Activated CD4-positive, alpha-beta T cell treated with anti-CD3 and anti-CD28 coated beads, Interleukin-2, Interleukin-4, amounts not matched to agents 100 ng/mL and 50 ng/mL, durations not matched to agents 16 hours and 8 hours (primary cell): Measurements from ENCODE around the gene RHOB.
A peak's percentile ranks its signal among the peaks of the same experiment; 100 is the strongest.
"Not testable (repeated sequence)": the region's sequence is repeated elsewhere in the genome, so short reads cannot be mapped to it uniquely, and the experiment has no call there.

ENCODE experiments used
- DNase-seq: peaks from one replicate; pipeline ENCODE4 v3.0.0-alpha.2; 2020; ENCODE audit warnings: low spot score

Gene RHOB

DNA sequence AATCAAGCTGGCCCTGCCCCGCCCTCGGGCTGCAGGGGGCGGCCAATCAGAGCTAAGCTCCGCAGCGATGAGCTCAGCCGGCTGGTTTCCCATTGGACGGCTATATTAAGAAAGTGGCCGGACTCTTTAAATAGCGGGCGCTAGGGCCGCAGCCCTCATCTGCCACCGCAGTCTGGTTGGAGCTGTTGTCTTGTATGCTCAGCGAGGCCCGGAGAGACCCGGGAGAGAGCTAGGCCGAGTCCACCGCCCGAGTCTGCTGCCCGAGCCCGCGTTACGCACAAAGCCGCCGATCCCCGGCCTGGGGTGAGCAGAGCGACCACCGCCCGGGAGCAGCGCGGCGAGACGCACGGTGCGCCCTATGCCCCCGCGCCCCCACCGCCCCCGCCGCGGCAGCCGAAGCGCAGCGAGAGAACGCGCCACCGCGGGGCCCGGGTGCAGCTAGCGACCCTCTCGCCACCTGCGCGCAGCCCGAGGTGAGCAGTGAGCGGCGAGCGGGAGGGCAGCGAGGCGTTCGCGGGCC lies at the start of gene RHOB:
Gene RHOB, plus strand, starts transcription at position 158 of the 520 bp plus-strand sequence. CDS start 392 bp downstream, outside the sequence.
- peak; percentile 93 for DNase-seq

DNA sequence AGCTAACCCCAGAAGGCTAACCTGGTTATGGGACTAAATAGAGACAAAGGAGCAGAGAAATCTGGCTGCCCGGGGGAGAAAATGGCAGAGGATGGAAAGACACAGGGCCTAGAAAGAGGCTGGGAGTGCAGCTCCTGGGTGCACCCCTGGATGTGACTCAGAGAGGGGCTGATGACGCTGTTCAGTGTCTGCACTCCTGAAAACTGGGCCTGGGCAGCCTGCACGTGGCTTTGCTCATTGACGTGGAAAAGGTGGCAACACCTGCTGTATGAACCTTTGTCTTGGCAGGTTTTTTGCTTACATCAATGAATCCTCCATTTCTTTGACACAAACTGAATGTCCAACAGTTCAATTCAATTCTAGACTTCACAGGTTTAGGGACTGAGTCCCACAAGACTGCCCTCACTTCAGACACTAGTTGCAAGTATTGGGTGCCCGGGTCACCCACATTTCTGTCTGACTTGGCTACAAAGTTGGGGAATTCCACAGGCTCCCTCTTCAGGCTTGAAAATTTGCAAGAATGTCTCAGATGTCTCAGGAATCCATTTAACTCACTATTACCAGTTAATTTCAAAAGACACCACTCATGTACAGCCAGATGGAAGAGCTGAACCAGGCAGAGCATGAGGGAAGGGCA lies 48.9 kb upstream of the RHOB start:
- DNase-seq = no peak

DNA sequence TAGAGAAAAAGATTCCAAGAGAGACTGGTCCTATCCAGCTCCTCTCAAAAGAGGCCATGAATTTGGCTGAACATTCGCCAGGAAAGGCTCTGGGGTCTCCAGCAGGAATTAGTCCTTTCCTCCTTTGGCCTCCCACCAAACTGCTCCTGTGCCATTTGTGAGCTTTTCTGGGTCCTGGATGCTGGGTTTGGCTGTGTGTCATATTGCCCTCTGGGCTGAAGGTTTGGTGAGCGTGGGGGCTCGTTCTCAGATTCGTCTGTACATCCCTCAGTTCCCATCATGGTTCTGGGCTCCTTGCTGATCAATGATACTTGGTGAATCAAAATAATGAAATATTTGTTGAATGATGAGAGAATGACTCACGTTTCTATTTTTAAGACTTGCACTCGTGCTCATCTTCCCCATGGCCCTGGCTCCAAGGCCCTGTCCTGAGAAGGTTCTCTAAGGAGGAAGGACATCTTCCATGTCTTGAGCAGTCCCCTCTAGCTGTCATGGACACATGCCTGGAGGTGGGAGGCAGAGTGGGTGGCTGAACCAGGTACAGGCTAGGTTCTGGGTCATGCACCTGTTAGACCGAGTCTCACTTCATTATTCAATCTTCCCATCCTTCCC lies 47.8 kb upstream of the RHOB start:
- no peak for DNase-seq

DNA sequence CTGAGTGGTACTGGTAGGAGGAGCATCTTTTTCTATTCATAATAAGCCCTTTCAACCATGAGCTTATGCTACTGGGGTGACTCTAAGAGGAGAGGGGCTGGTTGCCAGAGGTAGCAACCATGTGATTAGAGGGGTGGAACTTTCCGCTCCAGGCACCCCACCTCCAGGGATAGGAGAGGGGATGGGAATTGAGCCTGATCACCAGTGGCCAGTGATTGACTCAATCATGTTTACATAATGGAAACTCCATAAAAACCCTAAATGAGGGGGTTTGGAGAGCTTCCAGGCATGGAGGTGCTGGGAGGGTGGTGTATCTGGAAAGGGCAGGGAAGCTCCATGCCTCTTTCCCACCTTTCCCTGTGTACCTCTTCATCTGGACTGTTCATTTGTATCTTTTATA lies 46.6 kb upstream of the RHOB start:
- no peak for DNase-seq

DNA sequence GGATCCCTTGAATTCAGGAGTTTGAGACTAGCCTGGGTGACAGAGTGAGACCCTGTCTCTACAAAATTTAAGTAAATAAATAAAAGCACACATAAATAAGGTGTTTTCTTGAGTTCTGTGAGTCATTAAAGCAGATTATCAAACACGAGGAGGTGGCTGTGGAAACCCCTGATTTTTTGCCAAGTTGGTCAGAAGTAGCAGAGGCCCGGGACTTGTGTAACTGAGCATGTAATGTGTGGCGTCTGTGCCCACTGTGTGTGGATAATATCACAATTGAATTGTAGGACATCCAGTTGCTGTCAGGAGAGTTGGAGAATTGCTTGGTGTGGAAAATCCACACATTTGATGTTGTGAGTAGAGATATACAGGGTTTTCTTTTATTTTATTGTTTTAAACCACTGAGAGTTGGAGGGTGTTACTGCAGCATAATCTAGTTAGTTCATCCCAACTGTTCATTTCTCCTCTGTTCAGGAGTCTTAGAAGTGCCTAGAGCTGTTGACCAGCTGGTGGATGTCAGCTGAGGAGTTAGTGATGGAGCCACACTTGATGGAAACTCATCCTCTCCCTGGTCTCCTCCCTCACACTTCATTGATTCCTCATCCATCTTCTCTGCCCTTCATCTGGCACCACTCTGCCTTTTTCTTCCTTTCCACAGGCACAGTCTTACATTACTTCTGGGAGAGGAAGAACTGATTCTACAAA lies 45.9 kb upstream of the RHOB start:
- no peak for DNase-seq

DNA sequence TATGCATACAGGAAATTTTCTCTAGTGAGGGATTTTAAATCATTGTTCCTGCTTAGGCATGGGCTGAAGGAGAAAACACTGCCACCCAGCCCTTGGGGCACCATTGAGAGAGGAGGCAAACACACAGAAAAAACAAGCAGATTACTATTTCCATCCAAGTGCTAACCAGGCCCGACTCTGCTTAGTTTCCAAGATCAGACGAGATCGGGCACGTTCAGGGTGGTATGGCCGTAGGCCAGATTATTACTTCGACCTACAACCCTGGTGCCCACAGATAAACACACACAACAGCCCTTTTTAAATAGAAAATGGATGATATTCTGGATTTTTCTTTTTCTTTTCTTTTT lies 45.4 kb upstream of the RHOB start:
- no peak for DNase-seq

DNA sequence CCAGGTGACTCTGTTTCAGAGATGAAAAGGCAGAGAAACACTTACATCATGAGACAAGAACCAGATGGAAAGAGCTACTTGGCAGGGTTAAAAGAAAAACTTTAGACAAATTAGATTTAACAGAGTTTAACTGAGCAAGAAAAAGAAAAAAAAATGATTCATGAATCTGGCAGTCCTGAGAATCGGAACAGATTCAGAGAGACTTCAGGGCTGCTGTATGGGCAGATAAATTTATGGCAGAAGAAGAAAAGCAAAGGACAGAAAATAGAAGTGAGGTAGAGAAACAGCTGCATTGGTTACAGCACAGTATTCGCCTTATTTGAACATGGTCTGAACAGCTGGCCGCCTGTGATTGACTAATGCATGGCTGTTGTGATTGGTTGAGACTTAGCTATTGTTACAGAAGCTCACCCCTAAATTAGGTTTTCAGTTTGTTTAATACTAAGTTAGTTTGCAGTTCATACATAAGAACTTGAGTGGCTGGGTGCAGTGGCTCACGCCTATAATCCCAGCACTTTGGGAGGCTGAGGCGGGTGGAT lies 43.0 kb upstream of the RHOB start:
- DNase-seq = no peak

DNA sequence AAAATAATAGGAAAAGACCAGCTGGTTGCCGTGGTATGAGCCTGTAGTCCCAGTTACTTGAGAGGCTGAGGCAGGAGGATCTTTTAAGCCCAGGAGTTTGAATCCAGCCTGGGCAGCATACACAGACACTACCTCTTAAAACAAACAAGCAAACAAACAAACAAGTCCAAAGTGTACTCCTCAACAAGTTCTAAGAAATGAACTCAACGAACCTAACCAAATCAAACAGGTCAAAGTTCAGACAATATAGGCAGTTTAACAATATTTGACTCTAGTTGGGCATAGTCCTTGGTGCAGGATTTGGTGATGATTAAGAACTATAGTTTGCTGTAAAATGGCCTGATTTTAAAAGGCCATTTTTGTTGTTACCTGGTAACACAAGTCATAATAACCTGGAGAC lies 41.9 kb upstream of the RHOB start:
- DNase-seq = no peak

DNA sequence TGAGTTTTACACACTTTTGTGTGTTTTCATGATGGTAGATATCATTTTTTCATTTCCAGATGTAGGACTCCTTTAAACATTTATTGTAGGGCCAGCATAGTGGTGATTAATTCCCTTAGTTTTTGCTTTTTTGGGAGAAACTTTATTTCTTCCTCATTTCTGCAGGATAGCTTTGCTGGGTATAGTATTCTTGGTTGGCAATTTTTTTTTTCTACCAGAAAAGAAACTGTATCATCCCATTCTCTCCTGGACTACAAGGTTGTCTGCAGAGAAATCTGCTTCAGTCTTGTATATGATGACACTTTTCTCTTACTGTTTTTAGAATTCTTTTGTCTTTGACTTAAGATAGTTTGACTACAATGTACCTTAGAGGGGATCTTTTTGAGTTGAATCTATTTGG lies 37.8 kb upstream of the RHOB start:
- no peak for DNase-seq

DNA sequence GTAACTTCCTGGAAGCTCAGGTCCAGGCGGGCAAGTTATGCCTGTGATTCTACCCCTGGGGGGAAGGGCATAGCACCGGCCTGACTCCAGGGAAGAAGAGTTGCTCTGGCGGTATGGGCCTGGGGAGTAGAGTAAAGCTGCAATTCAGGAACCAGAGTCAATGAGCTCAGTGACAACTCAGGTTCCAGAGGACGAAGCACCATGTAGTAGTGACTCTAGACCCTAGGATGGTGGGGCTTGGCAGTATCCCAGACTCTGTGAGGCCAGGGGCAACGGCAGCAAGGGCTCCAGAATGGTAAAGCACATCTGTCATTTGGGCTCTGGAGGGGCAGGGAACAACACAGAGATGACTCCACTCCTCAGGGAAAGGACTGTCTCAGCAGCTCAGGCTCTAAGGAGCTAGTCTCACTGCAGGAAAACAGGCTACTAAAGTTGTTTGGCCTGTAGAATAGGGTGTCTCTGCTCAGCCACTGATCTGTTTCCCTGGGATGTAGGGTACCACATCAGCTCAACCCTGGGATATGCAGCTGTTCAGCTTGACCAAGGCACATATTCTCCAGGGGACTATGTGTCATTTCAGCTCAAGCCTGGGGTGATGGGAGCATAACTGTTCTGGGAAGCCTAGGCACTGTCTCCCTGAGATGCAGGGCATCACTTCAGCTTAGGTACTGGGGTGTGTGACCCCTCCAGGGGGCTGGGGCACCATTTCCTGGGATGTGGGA lies 36.2 kb upstream of the RHOB start:
- DNase-seq = no peak

DNA sequence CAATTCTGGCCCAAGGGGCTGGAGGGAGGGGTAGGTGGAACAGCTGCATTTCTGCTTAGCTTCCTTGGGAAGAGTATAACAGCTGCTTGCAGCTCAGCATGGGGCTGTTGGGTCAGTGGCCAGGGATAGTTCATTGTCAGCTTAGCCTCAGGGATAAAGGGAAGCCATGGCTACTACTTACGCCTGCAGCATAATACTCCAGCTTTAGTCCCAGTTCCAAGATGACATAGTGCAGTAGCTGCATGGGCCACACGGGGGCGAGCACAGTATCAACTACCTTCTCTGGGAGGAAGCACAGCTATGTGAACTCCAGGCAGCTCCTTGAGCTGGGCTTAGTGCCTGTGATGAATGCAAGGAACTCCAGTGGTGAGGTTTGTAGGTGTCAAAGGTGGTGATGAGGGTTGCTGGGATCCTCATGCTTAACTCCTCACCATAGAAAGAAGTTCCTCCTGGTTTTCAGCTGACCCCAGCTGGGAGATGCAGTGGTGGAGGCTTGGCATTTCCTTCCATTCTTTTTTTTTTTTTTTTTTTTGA lies 35.4 kb upstream of the RHOB start:
- peak; percentile 78 for DNase-seq

DNA sequence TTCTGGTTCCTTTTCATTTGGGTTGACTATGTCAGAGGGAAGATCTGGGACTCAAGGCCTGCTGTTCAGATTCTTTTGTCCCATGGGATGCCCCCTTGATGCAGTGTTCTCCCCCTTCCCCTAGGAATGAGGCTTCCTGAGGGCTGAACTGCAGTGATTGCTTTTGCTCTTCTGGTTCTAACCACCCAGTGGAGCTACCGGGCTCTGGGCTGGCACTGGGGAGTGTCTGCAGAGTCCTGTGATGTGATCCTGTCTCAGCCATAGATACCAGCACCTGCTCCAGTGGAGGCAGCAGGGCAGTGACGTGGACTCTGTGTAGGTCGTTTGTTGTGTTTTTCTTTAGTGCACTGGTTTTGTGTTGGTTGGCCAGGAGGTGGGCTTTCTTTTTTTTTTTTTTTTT lies 32.1 kb upstream of the RHOB start:
- DNase-seq = no peak

DNA sequence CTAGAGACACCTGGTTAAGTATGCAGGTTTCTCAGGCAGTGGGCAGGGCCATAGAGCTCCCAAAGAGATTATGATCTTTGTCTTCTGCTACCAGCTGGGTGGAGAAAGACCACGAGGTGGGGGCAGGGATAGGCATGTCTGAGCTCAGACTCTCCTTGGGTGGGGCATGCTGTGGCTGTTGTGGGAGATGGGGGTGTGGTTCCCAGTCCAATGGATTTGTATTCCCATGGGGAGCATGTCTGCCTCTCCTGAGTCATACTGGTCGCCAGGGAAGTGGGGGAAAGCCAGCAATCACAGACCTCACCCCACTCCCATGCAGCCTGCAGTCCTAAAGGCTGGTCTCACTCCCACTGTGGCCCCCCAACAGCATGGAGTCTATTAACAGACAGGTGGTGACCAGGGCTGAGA lies 31.4 kb upstream of the RHOB start:
- DNase-seq = no peak

DNA sequence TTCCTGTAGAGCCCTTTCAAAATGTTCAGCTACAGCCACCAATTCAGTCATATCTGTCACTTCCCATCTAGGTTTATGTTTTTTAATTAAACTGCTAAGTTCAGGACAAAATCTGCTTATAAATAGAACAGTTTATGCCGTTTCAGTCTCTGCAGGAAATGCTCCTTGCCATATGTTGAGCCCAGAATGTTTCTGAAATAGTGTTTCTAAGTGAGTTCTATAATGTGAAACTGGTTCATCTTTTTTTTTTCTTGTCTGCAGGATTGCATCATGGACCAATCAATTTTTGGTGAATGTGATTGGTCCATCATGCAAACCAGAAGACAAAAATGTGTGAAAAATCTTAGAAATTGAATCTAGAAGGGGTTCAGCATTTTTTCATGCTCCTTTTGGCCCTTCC lies 30.2 kb upstream of the RHOB start:
- DNase-seq = no peak

DNA sequence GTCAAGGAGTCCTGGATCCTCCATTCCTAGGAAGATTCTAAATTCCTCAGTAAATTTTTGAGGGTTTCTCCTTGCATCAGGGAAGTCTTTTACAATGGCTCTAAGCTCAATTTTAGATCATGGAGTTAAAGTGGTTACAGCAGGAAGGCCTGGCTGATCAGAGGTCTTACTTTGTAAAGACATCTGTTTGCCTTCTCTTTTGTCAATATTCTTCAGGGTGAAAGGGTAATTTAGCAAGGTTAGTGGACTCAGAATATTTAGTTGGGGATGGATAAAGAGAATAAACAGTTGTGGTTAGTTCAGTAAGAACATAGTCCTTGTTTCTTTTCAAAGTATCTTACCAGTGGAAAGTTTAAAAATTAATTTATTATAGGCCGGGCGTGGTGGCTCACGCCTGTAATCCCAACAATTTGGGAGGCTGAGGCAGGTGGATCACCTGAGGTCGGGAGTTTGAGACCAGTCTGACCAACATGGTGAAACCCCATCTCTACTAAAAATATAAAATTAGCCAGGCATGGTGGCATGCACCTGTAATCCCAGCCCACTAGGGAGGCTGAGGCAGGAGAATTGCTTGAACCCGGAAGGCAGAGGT lies 29.5 kb upstream of the RHOB start:
- not testable (repeated sequence) for DNase-seq

DNA sequence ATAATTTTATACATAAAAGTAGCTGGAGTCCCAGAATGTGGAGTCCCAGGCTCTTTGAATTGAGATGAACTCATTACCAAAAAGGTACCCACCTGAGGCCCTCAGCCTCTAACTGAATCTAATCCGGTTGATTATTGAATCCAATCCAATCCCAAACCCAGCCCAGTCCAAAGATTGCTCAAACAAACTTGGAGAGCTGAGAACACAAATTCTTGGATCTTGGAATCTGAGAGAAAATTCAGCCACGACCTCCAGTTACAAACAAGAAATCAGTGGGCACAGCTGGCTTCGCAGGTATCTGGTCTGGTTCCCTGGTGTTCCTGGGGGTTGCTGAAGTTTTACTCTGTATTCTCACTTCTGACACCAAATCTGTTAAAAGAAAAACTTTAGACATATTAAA lies 28.4 kb upstream of the RHOB start:
- DNase-seq = no peak

DNA sequence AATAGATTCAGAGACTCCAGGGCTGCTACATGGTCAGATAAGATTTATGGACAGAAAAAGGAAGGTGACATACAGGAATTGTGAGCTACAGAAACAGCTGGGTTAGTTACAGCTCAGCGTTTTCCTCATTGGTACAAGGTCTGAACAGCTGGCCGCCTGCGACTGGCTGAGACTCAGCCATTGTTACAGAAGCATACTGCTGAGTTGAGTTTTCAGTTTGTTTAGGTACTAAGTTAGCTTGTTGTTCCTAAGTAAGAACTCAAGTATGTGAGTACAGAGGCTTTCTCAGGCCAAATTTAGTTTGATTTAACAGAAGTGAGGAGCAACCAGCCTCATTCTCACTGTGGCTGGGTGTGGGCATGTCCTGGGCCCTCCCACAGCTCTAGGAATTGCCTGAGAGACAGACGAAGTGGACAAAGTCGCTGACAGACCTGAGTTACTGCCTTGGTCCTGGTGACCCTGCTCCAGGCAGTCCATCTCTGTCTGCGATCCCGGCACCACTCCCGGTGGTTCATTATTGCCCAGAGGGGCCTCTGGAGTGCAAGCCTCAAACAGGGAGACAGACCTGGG lies 27.8 kb upstream of the RHOB start:
- DNase-seq = no peak

DNA sequence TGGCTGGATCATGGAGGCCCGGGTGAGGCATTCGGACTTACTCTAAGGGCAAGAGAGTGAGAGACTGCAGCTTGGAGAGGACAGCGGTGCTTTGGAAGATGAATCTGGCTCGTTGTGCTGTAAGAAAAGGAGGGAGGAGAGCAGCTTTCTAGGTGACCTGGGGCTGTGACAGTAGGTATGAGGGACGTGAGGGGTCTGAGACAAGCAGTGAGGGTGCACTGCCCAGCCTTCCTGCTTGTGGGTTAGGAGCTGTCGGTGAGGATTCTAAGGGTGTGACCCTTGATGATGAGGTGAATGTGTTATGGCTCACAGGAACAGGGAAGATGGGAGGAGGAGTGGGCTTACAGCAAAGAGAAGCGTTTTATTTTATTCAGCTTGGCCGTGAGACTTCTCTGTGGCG lies 27.1 kb upstream of the RHOB start:
- DNase-seq = no peak

DNA sequence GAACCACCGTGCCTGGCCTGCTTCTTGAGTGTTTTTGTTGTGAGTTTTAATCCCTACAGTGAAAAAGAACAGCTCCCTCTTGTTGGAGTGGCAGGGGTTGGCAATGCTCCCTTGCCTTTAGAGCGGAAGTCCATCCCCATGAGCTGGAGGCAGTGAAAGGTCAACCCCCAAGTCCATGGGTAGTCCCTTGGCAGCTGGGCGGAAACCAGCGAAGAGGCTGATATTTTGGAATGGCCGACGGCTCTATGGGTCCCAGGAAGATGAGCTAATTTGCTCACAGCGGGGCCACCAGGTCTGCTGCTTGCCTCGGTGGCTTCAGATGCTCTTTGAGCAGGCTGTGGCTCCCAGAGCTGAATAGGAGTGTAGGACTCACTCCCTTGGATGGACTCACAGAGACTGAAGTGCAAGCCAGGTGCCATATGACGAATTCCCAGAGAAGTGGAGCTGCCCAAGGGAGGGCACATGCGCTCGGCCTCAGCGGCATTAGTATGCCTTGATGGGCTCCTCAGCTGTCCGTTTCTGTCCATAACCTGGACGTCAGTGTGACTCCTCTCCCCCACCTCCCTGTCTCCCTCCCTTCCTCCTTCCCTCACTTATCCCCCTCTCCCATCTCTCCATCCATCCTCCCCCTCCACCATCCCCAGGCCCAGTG lies 25.4 kb upstream of the RHOB start:
- DNase-seq = no peak

DNA sequence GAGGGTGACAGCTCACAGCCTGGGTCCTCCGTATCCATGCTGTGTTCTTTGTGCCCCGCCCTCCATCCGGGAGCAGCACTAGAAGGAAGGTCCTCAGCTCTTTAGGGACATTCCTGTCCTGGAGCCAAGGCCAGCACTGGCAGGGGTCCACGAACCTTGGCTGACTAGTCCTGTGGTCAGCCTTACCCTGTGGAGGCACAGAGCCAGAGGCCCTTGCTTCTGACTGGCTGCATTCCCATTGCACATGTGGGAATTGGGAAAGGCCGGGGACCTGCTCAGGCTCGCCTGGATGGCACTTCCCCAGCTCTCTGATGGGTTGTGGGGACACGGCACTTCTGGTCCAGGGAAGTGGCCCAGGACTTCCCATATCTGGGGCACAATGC lies 24.9 kb upstream of the RHOB start:
- DNase-seq = no peak
